KG1 (cell line): ENCODE measurements around the gene ID3.
"Not testable (repeated sequence)": the region's sequence is repeated elsewhere in the genome, so short reads cannot be mapped to it uniquely, and the experiment has no call there.

Experiments
- DNase-seq: peaks from one replicate; lab custom pipeline; 2025; lab: John Stamatoyannopoulos, UW

Gene ID3

GRCh38 chr1:23588749-23589548 is 29.6 kb upstream of the ID3 start:
- DNase-seq, result no peak

- DNase-seq, result no peak
These were observed 26.2 kb upstream of the ID3 start for GRCh38 chr1:23585321-23586022.

- DNase-seq, result not testable (repeated sequence)
These were observed 24.4 kb upstream of the ID3 start for GRCh38 chr1:23583727-23584126.

GRCh38 chr1:23582820-23583219 is 23.5 kb upstream of the ID3 start:
- no peak for DNase-seq

- no peak for DNase-seq
These were observed 21.9 kb upstream of the ID3 start for GRCh38 chr1:23581219-23581618.

GRCh38 chr1:23578997-23579363 is 19.7 kb upstream of the ID3 start:
- DNase-seq, result no peak

- no peak for DNase-seq
These were observed 19.2 kb upstream of the ID3 start for GRCh38 chr1:23578311-23578996.

GRCh38 chr1:23577056-23578004 is 18.0 kb upstream of the ID3 start:
- DNase-seq, result no peak

- DNase-seq, result no peak
These were observed 17.2 kb upstream of the ID3 start for GRCh38 chr1:23576338-23577055.

GRCh38 chr1:23575226-23575810 is 16.0 kb upstream of the ID3 start:
- DNase-seq, result no peak

- no peak for DNase-seq
These were observed 15.0 kb upstream of the ID3 start for GRCh38 chr1:23574265-23574754.

- DNase-seq, result no peak
These were observed 14.4 kb upstream of the ID3 start for GRCh38 chr1:23573574-23574182.

GRCh38 chr1:23571465-23571864 is 12.2 kb upstream of the ID3 start:
- DNase-seq, result no peak

GRCh38 chr1:23570001-23570691 is 10.8 kb upstream of the ID3 start:
- DNase-seq, result no peak

- no peak for DNase-seq
These were observed 9.5 kb upstream of the ID3 start for GRCh38 chr1:23568608-23569383.

GRCh38 chr1:23567996-23568607 is 8.8 kb upstream of the ID3 start:
- no peak for DNase-seq

- DNase-seq, result no peak
These were observed 8.3 kb upstream of the ID3 start for GRCh38 chr1:23567629-23567995.

GRCh38 chr1:23566304-23566703 is 7.0 kb upstream of the ID3 start:
- DNase-seq, result no peak
